Keratinocyte (primary cell): ENCODE data around the gene EIF2S3.

Experiments
- CTCF ChIP-seq, 3 experiments: IDR thresholded peaks in 1 of 3; conservative IDR thresholded peaks in 1 of 3; optimal IDR thresholded peaks in 1 of 3; 2 replicates in 2 of 3; 3 replicates in 1 of 3; pipeline versions ENCODE3 to v1.5.1; 2011; ENCODE audit warnings: low read length in 3 of 3, mild to moderate bottlenecking in 3 of 3, moderate library complexity in 2 of 3, control low read depth in 1 of 3, inconsistent platforms in 1 of 3; ENCODE audit not compliant: insufficient read depth in 2 of 3; ENCODE audit errors: extremely low read depth in 1 of 3
- EZH2 ChIP-seq: IDR thresholded peaks from one replicate; pipeline ENCODE4 v1.6.1; 2012; ENCODE audit warnings: inconsistent platforms, mild to moderate bottlenecking, low read length, moderate library complexity

GRCh38 chrX:24117258-24117657 lies 62.5 kb downstream of the EIF2S3 start:
- TF ChIP-seq CTCF (optimal IDR thresholded peaks at IDR 0.05 in 1 of 3, IDR thresholded peaks at IDR 0.05 in 1 of 3, conservative IDR thresholded peaks at IDR 0.05 in 1 of 3; ENCODE audit: extremely low read depth in 1 of 3, insufficient read depth in 2 of 3, low read length in 3 of 3) (no peak), EZH2 (no peak)
